GM19395 (cell line): Measurements from ENCODE around the gene KIF9.
"Not testable (repeated sequence)": the region's sequence is repeated elsewhere in the genome, so short reads cannot be mapped to it uniquely, and the experiment has no call there.

ENCODE experiments used
- ATAC-seq: cut with Tn5 transposase; IDR thresholded peaks from one replicate; pipeline ENCODE4 v1.9.1; 2021; ENCODE audit warnings: mild to moderate bottlenecking, moderate library complexity; ENCODE audit not compliant: unreplicated experiment

The KIF9 gene

DNA sequence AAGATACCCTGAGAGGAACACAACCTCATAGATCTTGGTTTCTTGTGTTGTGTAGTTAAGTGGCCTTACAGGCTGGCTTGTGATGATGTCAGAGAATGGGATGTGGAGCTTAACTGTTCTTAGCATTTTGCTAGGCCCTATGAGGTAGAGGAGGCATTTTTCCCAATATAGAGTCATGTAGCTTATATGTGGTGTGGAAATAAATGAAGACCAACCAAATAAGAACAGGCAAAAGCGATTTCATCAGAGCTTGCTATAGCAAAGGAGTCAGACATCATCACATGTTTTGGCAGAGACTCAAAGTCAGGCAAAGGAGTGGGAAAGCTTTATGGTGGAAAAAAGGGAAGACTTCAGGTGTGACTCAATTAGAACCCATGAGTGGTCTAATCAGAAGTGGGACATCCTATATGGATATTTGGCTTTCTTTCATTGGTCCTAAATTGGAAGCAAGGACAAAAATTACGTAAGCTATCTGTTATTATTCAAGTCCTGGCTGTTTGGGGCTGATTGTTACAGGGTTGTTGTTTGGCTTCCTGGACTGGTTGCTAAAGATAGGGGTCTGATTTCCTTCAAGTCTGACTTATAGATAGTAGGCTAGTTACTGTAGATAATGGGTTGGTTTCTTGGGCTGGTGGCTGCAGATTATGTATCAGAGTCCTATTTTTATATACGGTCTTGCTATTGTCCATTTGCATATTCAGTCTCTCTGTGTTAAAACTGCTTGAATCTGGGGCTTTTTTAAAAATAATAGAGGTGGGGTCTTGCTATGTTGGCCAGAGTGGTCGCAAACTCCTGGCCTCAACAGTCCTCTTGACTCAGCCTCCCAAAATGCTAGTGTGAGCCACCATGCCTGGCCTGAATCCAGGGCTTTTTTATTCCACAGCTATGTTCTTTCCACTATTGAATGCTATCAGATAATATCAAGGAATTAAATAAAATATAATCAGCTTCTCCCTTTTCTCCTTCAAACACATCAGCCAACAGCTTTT is 88.4 kb downstream of the KIF9 start:
- no peak for ATAC-seq

DNA sequence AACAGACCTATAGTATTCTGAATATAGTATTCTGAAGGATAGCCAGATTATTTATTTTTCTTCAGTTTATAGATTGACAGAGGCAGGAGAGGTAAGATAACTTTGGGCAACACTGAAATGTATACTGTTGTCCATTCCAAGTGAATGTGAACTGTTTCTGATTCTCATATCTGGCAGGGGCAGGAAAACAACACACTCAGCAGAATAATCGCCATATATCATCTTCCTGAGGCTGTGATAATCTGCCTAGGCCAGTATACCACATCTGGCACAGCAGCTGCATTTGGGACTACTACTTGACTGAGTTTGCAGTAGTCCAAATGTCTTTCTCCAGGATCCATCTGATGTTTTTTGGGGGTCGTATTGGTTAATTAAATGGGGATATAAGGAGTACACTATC is 96.3 kb downstream of the KIF9 start:
- no peak for ATAC-seq

DNA sequence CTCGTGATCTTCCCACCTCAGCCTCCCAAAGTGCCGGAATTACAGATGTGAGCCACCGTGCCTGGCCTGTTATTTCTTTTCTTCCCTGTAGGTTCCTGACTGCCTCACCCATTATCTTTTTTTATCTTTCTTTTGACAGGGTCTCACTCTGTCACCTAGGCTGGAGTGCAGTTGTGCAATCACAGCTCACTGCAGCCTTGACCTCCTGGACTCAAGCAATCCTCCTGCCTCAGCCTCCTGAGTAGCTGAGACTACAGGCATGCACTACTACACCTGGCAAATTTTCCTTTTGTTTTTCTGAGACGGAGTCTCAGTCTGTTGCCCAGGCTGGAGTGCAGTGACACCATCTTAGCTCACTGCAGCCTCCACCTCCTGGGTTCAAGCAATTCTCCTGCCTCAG is 100.9 kb downstream of the KIF9 start:
- not testable (repeated sequence) for ATAC-seq

DNA sequence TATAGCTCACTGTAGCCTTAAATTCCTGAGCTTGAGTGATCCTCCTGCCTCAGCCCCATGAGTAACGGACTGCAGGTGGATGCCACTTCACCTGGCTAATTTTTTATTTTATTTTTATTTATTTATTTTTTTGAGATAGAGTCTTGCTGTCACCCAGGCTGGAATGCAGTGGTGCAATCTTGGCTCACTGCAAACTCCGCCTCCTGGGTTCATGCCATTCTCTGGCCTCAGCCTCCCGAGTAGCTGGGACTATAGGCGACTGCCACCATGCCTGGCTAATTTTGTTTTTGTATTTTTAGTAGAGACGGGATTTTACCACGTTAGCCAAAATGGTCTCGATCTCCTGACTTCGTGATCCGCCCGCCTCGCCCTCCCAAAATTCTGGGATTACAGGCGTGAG is 102.6 kb downstream of the KIF9 start:
- ATAC-seq, result not testable (repeated sequence)
